GM12875 (cell line): ENCODE results near the gene HES7.
"Not testable (repeated sequence)": the region's sequence is repeated elsewhere in the genome, so short reads cannot be mapped to it uniquely, and the experiment has no call there.

Experiments
- H3K4me3 ChIP-seq: one replicate; pipeline ENCODE4 v1.5.1; 2011; ENCODE audit warnings: low read depth, low read length, control low read depth
- CTCF ChIP-seq: IDR thresholded peaks from 2 replicates; pipeline ENCODE4 v1.5.1; 2011; ENCODE audit warnings: low read depth, mild to moderate bottlenecking, control low read depth, inconsistent platforms, low read length, moderate library complexity, borderline replicate concordance; ENCODE audit not compliant: insufficient read depth

HES7 gene

GRCh38 chr17:8110456-8110804, 13.5 kb downstream of the HES7 start:
- no peak for TF ChIP-seq CTCF

GRCh38 chr17:8109661-8110455, 14.0 kb downstream of the HES7 start:
- TF ChIP-seq CTCF: peak; percentile 97
- H3K4me3 ChIP-seq: no peak overlapping the region

More at GRCh38 chr17:8110456-8110804, 13.5 kb downstream of the HES7 start:
- H3K4me3 ChIP-seq: no peak overlapping the region

- no peak overlapping the region for H3K4me3 ChIP-seq
- TF ChIP-seq CTCF: no peak
These were observed 14.8 kb downstream of the HES7 start for GRCh38 chr17:8108972-8109660.

GRCh38 chr17:8106980-8107379, 16.9 kb downstream of the HES7 start:
- H3K4me3 ChIP-seq: not testable (repeated sequence)

GRCh38 chr17:8105957-8106398, 17.9 kb downstream of the HES7 start:
- H3K4me3 ChIP-seq: no peak overlapping the region
- no peak for TF ChIP-seq CTCF

GRCh38 chr17:8104911-8105310, 19.0 kb downstream of the HES7 start:
- H3K4me3 ChIP-seq: no peak overlapping the region
- no peak for TF ChIP-seq CTCF

- no peak overlapping the region for H3K4me3 ChIP-seq
These were observed 20.4 kb downstream of the HES7 start for GRCh38 chr17:8103549-8103948.

More at GRCh38 chr17:8103549-8103948, 20.4 kb downstream of the HES7 start:
- no peak for TF ChIP-seq CTCF
